Panc1 (cell line): ENCODE data around the gene C19orf12.

Experiments
- POLR2AphosphoS5 ChIP-seq: IDR thresholded peaks from 2 replicates; pipeline ENCODE4 v1.6.1; 2012; ENCODE audit warnings: mild to moderate bottlenecking, low read depth, low read length, moderate library complexity
- SIN3A ChIP-seq: IDR thresholded peaks from 2 replicates; pipeline ENCODE4 v1.6.1; 2012; ENCODE audit warnings: low read depth, mild to moderate bottlenecking, low read length, moderate library complexity, borderline replicate concordance; ENCODE audit not compliant: insufficient read depth
- TF ChIP-seq, protein P1 (sequence below): fragments of 450-650 bp; IDR thresholded peaks from 2 replicates; pipeline ENCODE4 v1.5.1; 2017; ENCODE audit warnings: mild to moderate bottlenecking
- TF ChIP-seq, protein P2 (sequence below), 2 experiments: IDR thresholded peaks; 2 replicates each; pipeline ENCODE4 v1.6.1; 2011 to 2012; ENCODE audit warnings: low read depth in 2 of 2, control low read depth in 1 of 2, low read length in 1 of 2, mild to moderate bottlenecking in 1 of 2, moderate library complexity in 1 of 2; ENCODE audit not compliant: insufficient read depth in 1 of 2

DNA sequence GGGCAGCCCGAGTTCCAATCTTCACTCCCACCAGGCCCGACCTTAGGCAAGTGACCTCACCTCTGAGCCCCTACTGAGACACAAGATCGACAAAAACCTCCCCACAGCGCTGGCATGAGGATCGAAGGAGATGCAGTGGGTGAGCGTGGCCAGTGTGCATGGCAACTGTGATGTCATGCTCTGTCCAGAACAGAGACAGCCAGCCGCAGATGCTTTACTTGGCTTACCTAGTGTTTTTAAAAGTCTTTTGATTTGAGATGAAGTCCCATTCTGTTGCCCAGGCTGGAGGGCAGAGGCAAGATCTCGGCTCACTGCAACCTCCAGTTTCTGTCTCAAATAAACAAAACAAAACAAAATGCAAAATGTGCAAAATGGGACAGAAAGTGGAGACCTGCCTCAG lies 49.3 kb upstream of the C19orf12 start:
- TF ChIP-seq, protein P1, sequence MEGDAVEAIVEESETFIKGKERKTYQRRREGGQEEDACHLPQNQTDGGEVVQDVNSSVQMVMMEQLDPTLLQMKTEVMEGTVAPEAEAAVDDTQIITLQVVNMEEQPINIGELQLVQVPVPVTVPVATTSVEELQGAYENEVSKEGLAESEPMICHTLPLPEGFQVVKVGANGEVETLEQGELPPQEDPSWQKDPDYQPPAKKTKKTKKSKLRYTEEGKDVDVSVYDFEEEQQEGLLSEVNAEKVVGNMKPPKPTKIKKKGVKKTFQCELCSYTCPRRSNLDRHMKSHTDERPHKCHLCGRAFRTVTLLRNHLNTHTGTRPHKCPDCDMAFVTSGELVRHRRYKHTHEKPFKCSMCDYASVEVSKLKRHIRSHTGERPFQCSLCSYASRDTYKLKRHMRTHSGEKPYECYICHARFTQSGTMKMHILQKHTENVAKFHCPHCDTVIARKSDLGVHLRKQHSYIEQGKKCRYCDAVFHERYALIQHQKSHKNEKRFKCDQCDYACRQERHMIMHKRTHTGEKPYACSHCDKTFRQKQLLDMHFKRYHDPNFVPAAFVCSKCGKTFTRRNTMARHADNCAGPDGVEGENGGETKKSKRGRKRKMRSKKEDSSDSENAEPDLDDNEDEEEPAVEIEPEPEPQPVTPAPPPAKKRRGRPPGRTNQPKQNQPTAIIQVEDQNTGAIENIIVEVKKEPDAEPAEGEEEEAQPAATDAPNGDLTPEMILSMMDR: no peak
- no peak for TF ChIP-seq POLR2AphosphoS5
- TF ChIP-seq, protein P2, sequence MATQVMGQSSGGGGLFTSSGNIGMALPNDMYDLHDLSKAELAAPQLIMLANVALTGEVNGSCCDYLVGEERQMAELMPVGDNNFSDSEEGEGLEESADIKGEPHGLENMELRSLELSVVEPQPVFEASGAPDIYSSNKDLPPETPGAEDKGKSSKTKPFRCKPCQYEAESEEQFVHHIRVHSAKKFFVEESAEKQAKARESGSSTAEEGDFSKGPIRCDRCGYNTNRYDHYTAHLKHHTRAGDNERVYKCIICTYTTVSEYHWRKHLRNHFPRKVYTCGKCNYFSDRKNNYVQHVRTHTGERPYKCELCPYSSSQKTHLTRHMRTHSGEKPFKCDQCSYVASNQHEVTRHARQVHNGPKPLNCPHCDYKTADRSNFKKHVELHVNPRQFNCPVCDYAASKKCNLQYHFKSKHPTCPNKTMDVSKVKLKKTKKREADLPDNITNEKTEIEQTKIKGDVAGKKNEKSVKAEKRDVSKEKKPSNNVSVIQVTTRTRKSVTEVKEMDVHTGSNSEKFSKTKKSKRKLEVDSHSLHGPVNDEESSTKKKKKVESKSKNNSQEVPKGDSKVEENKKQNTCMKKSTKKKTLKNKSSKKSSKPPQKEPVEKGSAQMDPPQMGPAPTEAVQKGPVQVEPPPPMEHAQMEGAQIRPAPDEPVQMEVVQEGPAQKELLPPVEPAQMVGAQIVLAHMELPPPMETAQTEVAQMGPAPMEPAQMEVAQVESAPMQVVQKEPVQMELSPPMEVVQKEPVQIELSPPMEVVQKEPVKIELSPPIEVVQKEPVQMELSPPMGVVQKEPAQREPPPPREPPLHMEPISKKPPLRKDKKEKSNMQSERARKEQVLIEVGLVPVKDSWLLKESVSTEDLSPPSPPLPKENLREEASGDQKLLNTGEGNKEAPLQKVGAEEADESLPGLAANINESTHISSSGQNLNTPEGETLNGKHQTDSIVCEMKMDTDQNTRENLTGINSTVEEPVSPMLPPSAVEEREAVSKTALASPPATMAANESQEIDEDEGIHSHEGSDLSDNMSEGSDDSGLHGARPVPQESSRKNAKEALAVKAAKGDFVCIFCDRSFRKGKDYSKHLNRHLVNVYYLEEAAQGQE (IDR thresholded peaks at IDR 0.05; ENCODE audit: insufficient read depth in 1 of 2, low read depth in 2 of 2, low read length in 1 of 2): no peak
- no peak for TF ChIP-seq SIN3A
